SK-N-SH treated with all-trans-retinoic acid at 6 μM for 48 hours (cell line): ENCODE measurements around the gene ACIN1.

Experiments used
- ATAC-seq: fragments of 200-7000 bp; cut with Tn5 transposase; 3 replicates; pipeline ENCODE4 v1.9.1; 2020; ENCODE audit warnings: mild to moderate bottlenecking, moderate library complexity
- ARNTL ChIP-seq: fragments of 450-650 bp; formaldehyde crosslinking; IDR thresholded peaks from 2 replicates; pipeline ENCODE4 v1.5.0; 2020; ENCODE audit warnings: low read depth, mild to moderate bottlenecking, moderate library complexity, borderline replicate concordance
- BACH2 ChIP-seq: fragments of 250-450 bp; sonication (Bioruptor Pico); IDR thresholded peaks from 2 replicates; pipeline ENCODE4 v1.9.0; 2021; ENCODE audit warnings: mild to moderate bottlenecking, borderline replicate concordance
- CSDC2 ChIP-seq: fragments of 250-450 bp; sonication (Bioruptor Pico); IDR thresholded peaks from 2 replicates; pipeline ENCODE4 v1.5.0; 2020; ENCODE audit warnings: mild to moderate bottlenecking, moderate library complexity
- ESRRG ChIP-seq: fragments of 250-450 bp; sonication (Bioruptor Pico); IDR thresholded peaks from 2 replicates; pipeline ENCODE4 v1.6.1; 2021; ENCODE audit warnings: mild to moderate bottlenecking
- ISL1 ChIP-seq: fragments of 250-450 bp; sonication (Bioruptor Pico); IDR thresholded peaks from 2 replicates; pipeline ENCODE4 v2.1.2; 2022; ENCODE audit warnings: mild to moderate bottlenecking, moderate library complexity
- POU6F1 ChIP-seq: fragments of 250-450 bp; sonication (Bioruptor Pico); IDR thresholded peaks from 2 replicates; pipeline ENCODE4 v1.8.0; 2021; ENCODE audit warnings: low read depth, mild to moderate bottlenecking, moderate library complexity, borderline replicate concordance
- PPARA ChIP-seq: fragments of 250-450 bp; sonication (Bioruptor Pico); IDR thresholded peaks from 2 replicates; pipeline ENCODE4 v1.5.0; 2020; ENCODE audit warnings: mild to moderate bottlenecking, borderline replicate concordance
- RARB ChIP-seq: fragments of 250-450 bp; sonication (Bioruptor Pico); IDR thresholded peaks from 2 replicates; pipeline ENCODE4 v1.8.0; 2021; ENCODE audit warnings: mild to moderate bottlenecking, moderate library complexity
- SNAI2 ChIP-seq: fragments of 250-450 bp; sonication (Bioruptor Pico); IDR thresholded peaks from 2 replicates; pipeline ENCODE4 v1.5.0; 2020; ENCODE audit warnings: mild to moderate bottlenecking, moderate library complexity
- TCF4 ChIP-seq: fragments of 250-450 bp; sonication (Bioruptor Pico); IDR thresholded peaks from 2 replicates; pipeline ENCODE4 v1.8.0; 2021; ENCODE audit warnings: mild to moderate bottlenecking, moderate library complexity, borderline replicate concordance
- ZC3H10 ChIP-seq: fragments of 250-450 bp; sonication (Bioruptor Pico); IDR thresholded peaks from 2 replicates; pipeline ENCODE4 v1.5.1; 2021; ENCODE audit warnings: mild to moderate bottlenecking, moderate library complexity
- ZFP30 ChIP-seq: fragments of 450-650 bp; formaldehyde crosslinking; IDR thresholded peaks from 2 replicates; pipeline ENCODE4 v1.5.0; 2022; ENCODE audit warnings: mild to moderate bottlenecking, moderate library complexity
- ZNF565 ChIP-seq: fragments of 450-650 bp; formaldehyde crosslinking; conservative IDR thresholded peaks from 2 replicates; pipeline ENCODE4 v1.5.0; 2020; ENCODE audit warnings: low read depth, mild to moderate bottlenecking, moderate library complexity
- ZNF70 ChIP-seq: fragments of 450-650 bp; formaldehyde crosslinking; IDR thresholded peaks from 2 replicates; pipeline ENCODE4 v1.5.0; 2020; ENCODE audit warnings: mild to moderate bottlenecking, moderate library complexity
- ZNF8 ChIP-seq: fragments of 450-650 bp; formaldehyde crosslinking; IDR thresholded peaks from 2 replicates; pipeline ENCODE4 v1.5.0; 2020; ENCODE audit warnings: mild to moderate bottlenecking, moderate library complexity
- TF ChIP-seq, protein P1 (sequence below): fragments of 250-450 bp; sonication (Bioruptor Pico); IDR thresholded peaks from 2 replicates; pipeline ENCODE4 v1.8.0; 2020; ENCODE audit warnings: mild to moderate bottlenecking, moderate library complexity, borderline replicate concordance
- TF ChIP-seq, protein P2 (sequence below): fragments of 250-450 bp; sonication (Bioruptor Pico); IDR thresholded peaks from 2 replicates; pipeline ENCODE4 v1.5.1; 2021; ENCODE audit warnings: mild to moderate bottlenecking, moderate library complexity
- TF ChIP-seq, protein P3 (sequence below): fragments of 250-450 bp; sonication (Bioruptor Pico); IDR thresholded peaks from 2 replicates; pipeline ENCODE4 v1.5.1; 2020; ENCODE audit warnings: low read depth, mild to moderate bottlenecking, moderate library complexity

ACIN1 gene

GRCh38 chr14:23093991-23094665 is 808 bp downstream of the ACIN1 start:
- ATAC-seq = no peak
- no peak for TF ChIP-seq BACH2
- no peak for TF ChIP-seq SNAI2 (CRISPR knock-in tag)
- TF ChIP-seq ZFP30 (CRISPR knock-in tag) = no peak
- TF ChIP-seq, protein P1, sequence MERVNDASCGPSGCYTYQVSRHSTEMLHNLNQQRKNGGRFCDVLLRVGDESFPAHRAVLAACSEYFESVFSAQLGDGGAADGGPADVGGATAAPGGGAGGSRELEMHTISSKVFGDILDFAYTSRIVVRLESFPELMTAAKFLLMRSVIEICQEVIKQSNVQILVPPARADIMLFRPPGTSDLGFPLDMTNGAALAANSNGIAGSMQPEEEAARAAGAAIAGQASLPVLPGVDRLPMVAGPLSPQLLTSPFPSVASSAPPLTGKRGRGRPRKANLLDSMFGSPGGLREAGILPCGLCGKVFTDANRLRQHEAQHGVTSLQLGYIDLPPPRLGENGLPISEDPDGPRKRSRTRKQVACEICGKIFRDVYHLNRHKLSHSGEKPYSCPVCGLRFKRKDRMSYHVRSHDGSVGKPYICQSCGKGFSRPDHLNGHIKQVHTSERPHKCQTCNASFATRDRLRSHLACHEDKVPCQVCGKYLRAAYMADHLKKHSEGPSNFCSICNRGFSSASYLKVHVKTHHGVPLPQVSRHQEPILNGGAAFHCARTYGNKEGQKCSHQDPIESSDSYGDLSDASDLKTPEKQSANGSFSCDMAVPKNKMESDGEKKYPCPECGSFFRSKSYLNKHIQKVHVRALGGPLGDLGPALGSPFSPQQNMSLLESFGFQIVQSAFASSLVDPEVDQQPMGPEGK (CRISPR knock-in tag) = no peak
- TF ChIP-seq TCF4 (CRISPR knock-in tag) = no peak
- TF ChIP-seq, protein P2, sequence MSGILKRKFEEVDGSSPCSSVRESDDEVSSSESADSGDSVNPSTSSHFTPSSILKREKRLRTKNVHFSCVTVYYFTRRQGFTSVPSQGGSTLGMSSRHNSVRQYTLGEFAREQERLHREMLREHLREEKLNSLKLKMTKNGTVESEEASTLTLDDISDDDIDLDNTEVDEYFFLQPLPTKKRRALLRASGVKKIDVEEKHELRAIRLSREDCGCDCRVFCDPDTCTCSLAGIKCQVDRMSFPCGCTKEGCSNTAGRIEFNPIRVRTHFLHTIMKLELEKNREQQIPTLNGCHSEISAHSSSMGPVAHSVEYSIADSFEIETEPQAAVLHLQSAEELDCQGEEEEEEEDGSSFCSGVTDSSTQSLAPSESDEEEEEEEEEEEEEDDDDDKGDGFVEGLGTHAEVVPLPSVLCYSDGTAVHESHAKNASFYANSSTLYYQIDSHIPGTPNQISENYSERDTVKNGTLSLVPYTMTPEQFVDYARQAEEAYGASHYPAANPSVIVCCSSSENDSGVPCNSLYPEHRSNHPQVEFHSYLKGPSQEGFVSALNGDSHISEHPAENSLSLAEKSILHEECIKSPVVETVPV (CRISPR knock-in tag) = no peak
- TF ChIP-seq ARNTL (CRISPR knock-in tag) = no peak
- no peak for TF ChIP-seq CSDC2
- TF ChIP-seq ZNF8 (CRISPR knock-in tag) = no peak
- no peak for TF ChIP-seq POU6F1 (CRISPR knock-in tag)
- no peak for TF ChIP-seq ISL1
- no peak for TF ChIP-seq ESRRG (CRISPR knock-in tag)
- no peak for TF ChIP-seq ZC3H10 (CRISPR knock-in tag)
- no peak for TF ChIP-seq ZNF70 (CRISPR knock-in tag)
- TF ChIP-seq PPARA (CRISPR knock-in tag) = no peak

DNA sequence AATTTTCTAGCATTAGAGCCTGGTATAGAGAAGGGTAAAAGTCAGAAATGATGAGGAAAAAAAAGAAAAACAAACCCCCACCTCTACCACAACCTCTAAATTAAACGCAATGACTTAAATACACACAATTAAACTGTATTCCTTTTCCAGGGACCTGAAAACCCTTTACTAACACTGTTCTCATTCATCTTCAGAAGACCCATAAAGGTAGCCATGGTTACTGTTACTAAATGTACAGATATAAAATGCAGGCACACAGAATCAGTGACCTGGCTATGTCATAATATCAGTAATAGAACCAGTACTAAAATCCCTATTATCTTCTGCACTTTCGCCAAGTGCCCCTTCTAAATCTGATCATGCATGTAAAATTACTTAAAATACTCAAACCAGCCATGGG is 1.4 kb downstream of the ACIN1 start:
- TF ChIP-seq, protein P3, sequence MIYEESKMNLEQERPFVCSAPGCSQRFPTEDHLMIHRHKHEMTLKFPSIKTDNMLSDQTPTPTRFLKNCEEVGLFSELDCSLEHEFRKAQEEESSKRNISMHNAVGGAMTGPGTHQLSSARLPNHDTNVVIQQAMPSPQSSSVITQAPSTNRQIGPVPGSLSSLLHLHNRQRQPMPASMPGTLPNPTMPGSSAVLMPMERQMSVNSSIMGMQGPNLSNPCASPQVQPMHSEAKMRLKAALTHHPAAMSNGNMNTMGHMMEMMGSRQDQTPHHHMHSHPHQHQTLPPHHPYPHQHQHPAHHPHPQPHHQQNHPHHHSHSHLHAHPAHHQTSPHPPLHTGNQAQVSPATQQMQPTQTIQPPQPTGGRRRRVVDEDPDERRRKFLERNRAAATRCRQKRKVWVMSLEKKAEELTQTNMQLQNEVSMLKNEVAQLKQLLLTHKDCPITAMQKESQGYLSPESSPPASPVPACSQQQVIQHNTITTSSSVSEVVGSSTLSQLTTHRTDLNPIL (CRISPR knock-in tag) = no peak
- TF ChIP-seq, protein P2 (CRISPR knock-in tag) = no peak
- TF ChIP-seq, all 23 proteins: peak for 0
- no peak for ATAC-seq

- TF ChIP-seq ZNF565 (CRISPR knock-in tag) (no peak), RARB (no peak)
- no peak for ATAC-seq
Observed at GRCh38 chr14:23093104-23093503, 1.8 kb downstream of the ACIN1 start.

DNA sequence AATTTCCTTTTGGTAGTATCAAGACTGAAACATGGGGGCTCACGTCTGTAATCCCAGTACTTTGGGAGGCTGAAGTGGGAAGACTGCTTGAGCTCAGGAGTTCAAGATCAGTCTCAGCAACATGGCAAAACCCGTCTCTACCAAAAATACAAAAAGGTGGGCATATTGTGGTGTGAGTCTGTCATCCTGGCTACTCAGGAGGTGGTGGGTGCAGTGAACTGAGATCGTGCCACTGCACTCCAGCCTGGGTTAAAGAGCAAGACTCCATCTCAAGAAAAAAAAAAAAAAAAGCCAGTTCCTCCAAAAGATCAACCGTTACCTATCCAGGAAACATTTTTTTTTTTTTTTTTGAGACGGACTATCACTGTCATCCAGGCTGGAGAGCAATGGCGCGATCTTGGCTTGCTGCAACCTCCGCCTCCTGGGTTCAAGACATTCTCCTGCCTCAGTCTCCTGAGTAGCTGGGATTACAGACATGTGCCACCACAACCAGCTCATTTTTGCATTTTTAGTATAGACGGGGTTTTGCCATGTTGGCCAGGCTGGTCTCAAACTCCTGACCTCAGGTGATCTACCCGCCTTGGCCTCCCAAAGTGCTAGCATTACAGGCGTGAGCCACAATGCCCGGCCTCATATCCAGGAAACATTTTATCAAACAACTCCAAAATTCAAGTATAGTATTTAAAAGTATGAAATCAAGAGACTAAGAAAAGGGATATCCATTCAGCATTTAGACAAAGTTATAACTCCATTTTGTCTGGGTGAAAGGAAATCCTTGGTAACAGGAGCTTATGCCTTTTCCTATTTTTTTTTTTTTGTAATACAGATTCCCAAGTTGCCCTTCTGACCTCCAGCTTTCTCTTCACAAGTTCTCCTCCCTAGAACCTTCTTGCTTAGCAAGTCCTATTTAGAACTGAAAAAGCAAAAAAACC is 3.4 kb downstream of the ACIN1 start:
- no peak for TF ChIP-seq ZC3H10 (CRISPR knock-in tag)
- no peak for TF ChIP-seq RARB
- TF ChIP-seq SNAI2 (CRISPR knock-in tag) = no peak
- TF ChIP-seq ZNF70 (CRISPR knock-in tag) = no peak
- no peak for ATAC-seq
